GM10847 (cell line): ENCODE results near the gene CMTR1.

ENCODE experiments used
- POLR2A ChIP-seq: IDR thresholded peaks from 2 replicates; pipeline ENCODE4 v1.6.1; 2011; ENCODE audit not compliant: insufficient read length; ENCODE audit errors: extremely low read depth

Gene CMTR1

GRCh38 chr6:37507690-37508421 is 74.8 kb downstream of the CMTR1 start:
- TF ChIP-seq POLR2A = no peak

- no peak for TF ChIP-seq POLR2A
Measured at GRCh38 chr6:37511201-37511600, 78.2 kb downstream of the CMTR1 start.

DNA sequence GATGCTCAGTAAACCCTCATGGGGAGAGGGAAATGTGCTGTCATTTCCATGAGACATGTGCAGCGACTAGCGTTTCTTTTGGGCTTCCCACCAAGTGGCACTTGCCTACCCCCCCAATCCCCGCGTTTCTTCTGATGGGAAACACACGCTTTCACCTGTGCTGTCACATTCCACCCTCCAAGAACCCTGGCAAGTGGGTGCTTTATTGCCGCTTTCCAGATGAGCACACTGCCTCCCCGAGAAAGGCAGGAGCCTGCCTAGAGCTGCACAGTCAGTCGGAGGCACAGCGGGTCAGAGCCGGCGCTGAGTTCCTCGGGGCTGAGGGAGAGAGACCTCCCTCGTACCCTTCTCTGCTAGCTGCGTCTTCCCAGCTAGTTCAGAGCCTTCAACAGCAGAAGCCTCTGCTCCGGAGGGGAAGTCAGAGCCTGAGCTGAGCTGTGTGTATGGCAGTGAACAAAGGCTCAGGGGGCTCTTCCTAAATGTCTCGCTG is 78.9 kb downstream of the CMTR1 start:
- TF ChIP-seq POLR2A = no peak

- no peak for TF ChIP-seq POLR2A
Measured at GRCh38 chr6:37512400-37513011, 79.5 kb downstream of the CMTR1 start.

- no peak for TF ChIP-seq POLR2A
Measured at GRCh38 chr6:37513155-37513554, 80.1 kb downstream of the CMTR1 start.

DNA sequence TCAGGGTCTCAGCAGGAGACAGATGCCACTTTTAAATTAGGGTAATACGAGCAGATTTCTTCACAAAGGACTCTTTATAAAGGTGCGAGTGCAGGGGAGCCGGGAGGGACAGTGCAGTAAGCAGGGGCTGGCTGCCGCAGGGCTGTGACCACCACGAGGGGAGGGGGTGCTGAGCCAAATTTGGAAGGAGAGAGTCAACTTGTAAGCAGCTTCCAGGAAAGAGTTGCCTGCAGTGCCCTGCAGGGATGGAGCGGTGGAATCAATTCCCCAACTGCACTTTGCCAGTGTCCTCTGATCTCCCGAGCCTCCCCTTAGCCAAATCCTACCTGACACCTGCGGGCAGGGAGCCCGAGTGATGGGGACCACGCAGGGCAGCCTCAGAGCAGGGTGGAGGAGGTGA is 80.6 kb downstream of the CMTR1 start:
- no peak for TF ChIP-seq POLR2A

DNA sequence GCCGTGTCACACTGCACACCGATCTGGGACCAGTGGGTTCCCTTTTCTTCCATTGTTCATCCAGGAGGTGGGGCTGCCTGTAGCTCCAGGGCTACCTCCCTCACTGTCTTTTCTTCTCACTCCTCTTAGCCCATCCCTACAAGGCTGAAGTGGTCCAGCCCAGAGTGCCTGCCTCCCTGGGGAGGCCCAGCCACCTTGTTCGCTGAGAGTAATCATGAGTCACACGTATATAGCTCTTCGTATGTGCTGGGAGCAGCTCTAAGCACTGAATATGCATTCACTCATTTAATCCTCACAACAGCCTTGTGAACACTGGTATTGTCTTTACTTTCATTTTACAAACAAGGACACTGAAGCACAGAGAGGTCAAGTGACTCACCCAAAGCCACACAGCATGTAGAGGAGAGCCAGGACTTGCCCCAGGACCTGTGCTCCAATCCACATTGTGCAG is 81.3 kb downstream of the CMTR1 start:
- TF ChIP-seq POLR2A = no peak

DNA sequence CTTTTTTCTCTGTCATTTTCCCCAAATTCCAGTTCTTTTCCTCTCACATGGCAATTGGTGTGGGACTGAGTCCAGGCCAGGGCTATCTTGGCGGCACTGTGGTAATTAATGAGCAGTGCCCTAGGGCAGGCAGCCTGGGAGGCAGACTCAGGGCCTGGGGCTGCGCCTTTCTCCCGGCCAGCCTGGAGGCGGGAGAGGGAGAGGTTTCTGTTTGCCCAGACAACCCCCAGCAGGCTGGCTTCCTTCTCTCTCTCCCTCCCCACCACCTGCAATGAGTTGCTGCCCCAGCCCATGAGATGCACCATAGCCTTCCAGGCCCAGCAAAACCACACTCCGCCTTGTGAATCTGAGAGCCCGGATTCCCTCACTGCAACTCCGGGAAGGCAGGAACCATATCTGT is 81.8 kb downstream of the CMTR1 start:
- TF ChIP-seq POLR2A = no peak

- no peak for TF ChIP-seq POLR2A
Measured at GRCh38 chr6:37515712-37516075, 82.7 kb downstream of the CMTR1 start.

DNA sequence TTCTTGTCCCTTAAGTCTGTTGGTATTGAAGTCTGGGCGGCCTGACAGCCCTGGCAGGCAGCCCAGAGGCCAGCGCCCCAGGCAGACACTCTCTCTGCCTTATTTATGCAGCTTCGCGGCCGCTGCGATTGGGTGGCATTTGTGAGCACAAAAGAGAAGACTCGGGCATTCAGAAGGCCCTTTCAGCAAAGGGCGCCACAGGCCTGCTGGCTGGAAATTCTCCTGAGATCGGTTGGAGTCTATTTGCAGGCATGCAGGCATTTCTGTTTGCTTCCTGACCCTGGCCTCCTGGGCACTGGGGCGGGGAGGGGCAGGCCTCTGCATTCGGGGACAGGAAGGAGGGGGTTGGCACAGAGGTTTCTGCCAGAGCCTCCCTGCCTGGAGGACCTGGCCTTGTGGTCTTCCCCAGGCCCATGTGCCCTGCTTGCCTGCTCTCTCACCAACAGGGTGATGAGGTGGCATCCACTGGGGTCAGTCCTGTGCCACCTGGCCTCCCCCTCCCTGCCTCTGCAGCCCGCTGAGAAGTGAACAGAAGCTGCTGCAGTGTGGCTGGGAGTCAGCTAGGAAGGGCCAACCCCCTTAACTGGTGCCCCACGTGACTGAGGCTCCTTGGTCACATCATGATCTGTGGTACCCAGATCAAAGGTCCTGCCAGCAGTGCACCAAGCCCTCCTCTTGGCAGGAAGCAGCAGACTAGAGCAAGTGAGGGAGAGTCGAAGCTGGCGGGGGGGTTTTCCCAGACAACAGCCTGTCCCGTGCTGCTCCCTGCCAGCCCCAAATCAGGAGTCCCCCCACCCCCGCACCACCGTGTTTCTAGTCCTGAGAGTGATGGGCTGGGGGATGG is 83.3 kb downstream of the CMTR1 start:
- TF ChIP-seq POLR2A = no peak

DNA sequence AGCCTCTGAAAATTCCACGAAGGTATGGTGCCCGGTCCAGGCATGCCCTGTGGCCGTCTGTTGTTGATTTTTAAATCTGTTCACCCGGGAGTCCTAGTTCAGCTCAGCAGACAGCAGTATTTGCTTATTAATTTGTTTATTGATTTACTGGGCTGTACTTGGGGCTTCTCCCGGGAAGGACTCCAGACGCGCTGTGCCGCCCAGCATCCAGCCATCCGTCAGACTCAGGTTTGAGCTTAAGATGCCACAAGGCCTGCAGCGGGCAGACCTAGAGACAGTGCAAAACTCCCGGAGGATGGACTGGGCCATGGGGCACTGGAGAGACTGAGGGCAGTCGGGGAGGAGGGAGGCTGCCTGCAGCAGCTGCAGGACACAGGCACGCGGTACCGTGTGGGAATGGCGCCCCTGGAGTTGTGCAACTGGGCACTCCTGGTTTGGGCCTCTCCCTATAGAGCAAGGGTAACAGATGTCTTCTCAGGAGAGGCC is 83.9 kb downstream of the CMTR1 start:
- no peak for TF ChIP-seq POLR2A

DNA sequence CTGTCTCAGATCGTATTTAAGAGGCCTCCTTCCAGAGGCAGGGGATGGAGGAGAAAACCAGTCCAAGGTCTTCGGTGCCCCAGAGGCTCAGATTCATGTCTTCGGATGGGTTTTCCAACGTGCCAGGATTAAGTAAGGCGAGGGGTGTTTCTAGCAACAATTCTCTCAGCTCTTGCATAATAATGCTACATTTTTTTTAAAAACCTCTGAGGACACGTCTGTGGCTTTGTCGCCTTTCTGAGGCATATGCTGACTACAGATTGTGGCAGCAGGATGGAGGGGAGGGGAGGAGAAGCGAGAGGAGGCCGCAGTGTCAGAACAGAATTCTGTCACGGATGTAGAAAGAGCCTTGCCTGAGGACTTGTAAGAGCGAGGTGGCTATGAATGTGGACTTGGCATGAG is 84.4 kb downstream of the CMTR1 start:
- no peak for TF ChIP-seq POLR2A

- TF ChIP-seq POLR2A = no peak
Measured at GRCh38 chr6:37518116-37518515, 85.1 kb downstream of the CMTR1 start.

DNA sequence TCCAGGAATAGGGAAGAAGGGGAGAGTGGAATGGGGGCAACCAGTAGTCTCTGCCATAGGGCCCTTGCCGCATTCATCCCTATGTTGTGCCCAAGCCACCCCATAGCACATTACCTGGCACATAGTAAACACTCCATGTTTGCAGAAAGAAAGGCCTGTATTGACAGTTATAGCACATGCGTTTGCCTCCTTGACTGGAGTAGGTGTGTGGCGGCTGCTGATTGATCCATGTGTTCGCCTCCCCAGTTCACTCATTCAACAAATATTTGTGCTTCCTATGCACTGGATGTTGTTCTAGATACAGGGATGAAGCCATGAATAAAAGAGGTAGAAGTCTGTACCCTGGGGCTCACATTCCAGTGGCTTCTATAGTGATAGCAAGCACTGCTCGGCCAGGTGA is 86.4 kb downstream of the CMTR1 start:
- TF ChIP-seq POLR2A = no peak

GRCh38 chr6:37520926-37521325 is 87.9 kb downstream of the CMTR1 start:
- TF ChIP-seq POLR2A = no peak

DNA sequence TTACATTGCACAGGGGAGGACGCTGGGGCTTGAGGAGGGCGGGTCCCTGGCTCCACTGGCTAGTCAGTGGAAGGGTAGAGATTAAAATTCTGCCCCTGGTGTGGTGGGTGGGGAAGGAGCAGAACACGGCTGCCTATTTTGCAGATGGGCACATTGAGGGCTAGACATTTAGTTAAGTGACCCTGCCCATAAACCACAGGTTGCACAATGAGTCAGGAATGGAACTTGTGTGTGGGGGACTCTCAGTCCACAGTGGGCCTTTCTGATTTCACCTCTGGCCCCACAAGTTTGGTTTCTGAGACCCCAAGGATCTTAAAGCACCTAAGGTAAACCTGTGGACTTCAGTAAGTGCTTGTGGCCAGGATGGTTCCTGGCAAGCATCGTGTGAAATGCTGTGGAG is 88.7 kb downstream of the CMTR1 start:
- TF ChIP-seq POLR2A = no peak
